Hypothalamus (tissue), 51 donors: ENCODE data around the gene FOSB.

Source experiments
- DNase-seq, 51 donors: peaks; one replicate each; lab custom pipeline; 2025; lab: John Stamatoyannopoulos, UW

The FOSB gene

GRCh38 chr19:45515807-45516401 is 48.1 kb downstream of the FOSB start:
- DNase-seq = no peak

GRCh38 chr19:45517238-45517637 is 49.4 kb downstream of the FOSB start:
- DNase-seq = no peak

GRCh38 chr19:45517641-45518468 is 50.1 kb downstream of the FOSB start:
- no peak for DNase-seq

- no peak for DNase-seq
Measured at GRCh38 chr19:45518469-45518826, 50.7 kb downstream of the FOSB start.

- DNase-seq = no peak
Measured at GRCh38 chr19:45522010-45522941, 54.5 kb downstream of the FOSB start.

GRCh38 chr19:45523642-45524256 is 56.0 kb downstream of the FOSB start:
- peak in 46 of 51 donors; percentile 20 to 82 (median 64) for DNase-seq

- peak in 19 of 51 donors; percentile 6 to 55 (median 25) for DNase-seq
Measured at GRCh38 chr19:45524575-45525129, 56.9 kb downstream of the FOSB start.
